GM18870 (cell line): Measurements from ENCODE around the gene AQP11.

Source experiments
- ATAC-seq: cut with Tn5 transposase; IDR thresholded peaks from one replicate; pipeline ENCODE4 v1.9.1; 2021; ENCODE audit warnings: moderate library complexity; ENCODE audit not compliant: unreplicated experiment

Gene AQP11

GRCh38 chr11:77656362-77656761, 66.6 kb downstream of the AQP11 start:
- ATAC-seq: no peak

GRCh38 chr11:77658213-77659013, 68.7 kb downstream of the AQP11 start:
- ATAC-seq: no peak
